NCI-H226 (cell line): ENCODE data around the gene RAB40A.
"Not testable (repeated sequence)": the region's sequence is repeated elsewhere in the genome, so short reads cannot be mapped to it uniquely, and the experiment has no call there.

ENCODE experiments used
- DNase-seq: peaks from one replicate; pipeline ENCODE4 v3.0.0-alpha.2; 2015

Gene RAB40A

DNA sequence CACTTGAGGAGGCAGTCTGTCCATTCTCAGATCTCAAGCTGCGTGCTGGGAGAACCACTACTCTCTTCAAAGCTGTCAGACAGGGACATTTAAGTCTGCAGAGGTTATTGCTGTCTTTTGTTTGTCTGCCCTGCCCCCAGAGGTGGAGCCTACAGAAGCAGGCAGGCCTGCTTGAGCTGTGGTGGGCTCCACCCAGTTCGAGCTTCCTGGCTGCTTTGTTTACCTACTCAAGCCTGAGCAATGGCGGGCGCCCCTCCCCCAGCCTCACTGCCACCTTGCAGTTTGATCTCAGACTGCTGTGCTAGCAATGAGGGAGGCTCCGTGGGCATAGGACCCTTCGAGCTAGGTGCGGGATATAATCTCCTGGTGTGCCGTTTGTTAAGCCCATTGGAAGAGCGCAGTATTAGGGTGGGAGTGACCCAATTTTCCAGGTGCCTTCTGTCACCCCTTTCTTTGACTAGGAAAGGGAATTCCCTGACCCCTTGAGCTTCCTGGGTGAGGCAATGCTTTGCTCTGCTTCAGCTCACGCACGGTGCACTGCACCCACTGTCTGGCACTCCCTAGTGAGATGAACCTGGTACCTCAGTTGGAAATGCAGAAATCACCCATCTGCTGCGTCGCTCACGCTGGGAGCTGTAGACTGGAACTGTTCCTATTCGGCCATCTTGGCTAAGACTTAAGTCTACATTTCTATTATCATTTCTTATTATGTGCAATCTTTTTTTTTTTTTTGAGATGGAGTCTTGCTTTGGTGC, 59.1 kb downstream of the RAB40A start:
- not testable (repeated sequence) for DNase-seq

DNA sequence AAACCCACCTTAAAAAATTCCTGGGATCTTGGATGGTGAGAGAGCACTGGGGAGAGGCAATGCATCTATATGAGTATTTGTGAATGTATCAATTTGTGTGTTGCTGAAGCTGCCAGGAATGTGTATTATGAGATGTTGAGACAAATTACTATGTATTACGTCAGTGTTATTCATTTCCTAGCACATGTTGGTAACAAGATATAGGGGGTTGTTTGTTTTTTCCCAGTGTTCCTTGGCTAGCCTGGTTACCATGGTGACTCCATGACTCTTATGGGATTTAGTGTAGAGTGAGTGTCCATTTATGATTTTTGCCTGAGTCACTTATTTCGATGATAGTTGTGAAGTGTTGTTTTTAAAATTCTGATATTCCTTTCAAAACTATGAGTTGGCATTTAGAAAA, 65.6 kb downstream of the RAB40A start:
- peak; percentile 78 for DNase-seq
